HG02840 (cell line): Measurements from ENCODE around the gene ZNF516.

Experiments used
- ATAC-seq: cut with Tn5 transposase; IDR thresholded peaks from one replicate; pipeline ENCODE4 v1.9.1; 2021; ENCODE audit warnings: mild to moderate bottlenecking, moderate library complexity, moderate number of reproducible peaks; ENCODE audit not compliant: unreplicated experiment, low FRiP score

ZNF516 gene

GRCh38 chr18:76426737-76427305 lies 68.2 kb downstream of the ZNF516 start:
- ATAC-seq = no peak

GRCh38 chr18:76425146-76426131 lies 69.6 kb downstream of the ZNF516 start:
- no peak for ATAC-seq

GRCh38 chr18:76422838-76423237 lies 72.2 kb downstream of the ZNF516 start:
- no peak for ATAC-seq

- no peak for ATAC-seq
Measured at GRCh38 chr18:76422121-76422520, 72.9 kb downstream of the ZNF516 start.

- ATAC-seq = no peak
Measured at GRCh38 chr18:76421685-76422078, 73.4 kb downstream of the ZNF516 start.

- ATAC-seq = no peak
Measured at GRCh38 chr18:76420898-76421684, 74.0 kb downstream of the ZNF516 start.

- ATAC-seq = no peak
Measured at GRCh38 chr18:76419811-76420210, 75.2 kb downstream of the ZNF516 start.

- ATAC-seq = no peak
Measured at GRCh38 chr18:76416911-76417310, 78.1 kb downstream of the ZNF516 start.

- no peak for ATAC-seq
Measured at GRCh38 chr18:76414936-76415621, 80.0 kb downstream of the ZNF516 start.

- no peak for ATAC-seq
Measured at GRCh38 chr18:76412818-76413565, 82.0 kb downstream of the ZNF516 start.

- ATAC-seq = no peak
Measured at GRCh38 chr18:76412010-76412817, 82.8 kb downstream of the ZNF516 start.

GRCh38 chr18:76410660-76411417 lies 84.2 kb downstream of the ZNF516 start:
- no peak for ATAC-seq

- ATAC-seq = no peak
Measured at GRCh38 chr18:76410033-76410432, 85.0 kb downstream of the ZNF516 start.

- ATAC-seq = no peak
Measured at GRCh38 chr18:76408480-76409067, 86.5 kb downstream of the ZNF516 start.

- no peak for ATAC-seq
Measured at GRCh38 chr18:76407681-76408080, 87.4 kb downstream of the ZNF516 start.

- no peak for ATAC-seq
Measured at GRCh38 chr18:76406791-76407190, 88.3 kb downstream of the ZNF516 start.

- ATAC-seq = no peak
Measured at GRCh38 chr18:76405681-76406356, 89.2 kb downstream of the ZNF516 start.
